GM12892 (cell line): ENCODE measurements around the gene LRRC3.

ENCODE experiments used
- POLR2A ChIP-seq: IDR thresholded peaks from 2 replicates; pipeline ENCODE4 v1.6.1; 2011; ENCODE audit warnings: low read depth, low read length, control low read depth
- POLR2AphosphoS5 ChIP-seq: IDR thresholded peaks from 2 replicates; pipeline ENCODE4 v1.6.1; 2011; ENCODE audit warnings: low read depth, low read length, control low read depth

DNA sequence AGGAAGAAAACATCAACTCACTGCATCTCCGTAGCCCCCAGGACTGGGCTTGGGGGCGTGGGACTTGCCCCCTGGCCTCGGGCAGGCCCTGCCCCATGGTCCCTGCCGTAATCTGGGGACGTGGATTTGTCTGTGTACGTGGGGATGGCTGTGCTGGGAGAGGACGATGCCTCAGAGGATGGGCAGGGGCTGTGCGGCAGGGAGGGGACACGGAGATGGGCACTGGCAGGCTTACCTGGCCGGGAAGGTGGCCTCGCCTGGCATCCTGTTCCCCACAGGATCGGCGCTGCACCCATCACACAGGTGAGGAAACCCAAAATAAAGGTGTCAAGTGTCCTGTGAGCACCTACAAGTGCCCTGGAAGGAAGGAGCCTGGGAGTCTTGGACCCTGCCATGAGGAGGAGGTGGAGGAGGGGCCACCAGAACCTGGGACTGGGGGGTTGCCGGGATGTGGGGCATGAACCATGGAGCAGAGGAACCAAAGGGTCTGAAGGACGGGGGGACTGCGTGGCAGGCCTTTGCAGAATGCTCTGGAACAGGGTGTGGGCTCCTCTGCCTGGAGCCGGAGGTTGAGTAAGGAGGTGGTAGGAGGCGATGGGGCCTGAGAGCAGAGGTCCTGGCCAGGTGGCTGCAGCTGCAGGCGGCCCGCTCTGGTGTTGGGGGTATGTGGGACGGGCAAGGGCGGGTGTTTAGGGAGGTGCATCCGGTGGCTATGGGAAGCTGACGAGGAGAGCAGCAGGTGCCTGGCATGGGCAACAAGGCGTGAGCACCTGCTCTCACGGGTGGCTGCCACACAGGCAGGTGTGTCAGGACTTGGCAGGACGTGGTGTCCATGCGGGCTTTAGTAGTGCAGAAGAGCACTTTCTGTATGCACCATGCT is 27.8 kb upstream of the LRRC3 start:
- TF ChIP-seq POLR2A (no peak), POLR2AphosphoS5 (no peak)
